Loucy (cell line): ENCODE data around the gene LIMA1.

ENCODE experiments used
- CTCF ChIP-seq: fragments of 200-600 bp; sonication (generic); conservative IDR thresholded peaks from 2 replicates; pipeline ENCODE4 v1.5.1; 2014; ENCODE audit warnings: mild to moderate bottlenecking, antibody characterized with exemption, low read length
- EZH2phosphoT487 ChIP-seq: fragments of 200-600 bp; IDR thresholded peaks from 2 replicates; pipeline ENCODE4 v1.6.1; 2018; ENCODE audit warnings: antibody characterized with exemption, mild to moderate bottlenecking, moderate library complexity, borderline replicate concordance

GRCh38 chr12:50200552-50201273 lies 82.6 kb downstream of the LIMA1 start:
- TF ChIP-seq CTCF = no peak
- TF ChIP-seq EZH2phosphoT487 = no peak
